GM21381 (cell line): ENCODE measurements around the gene KREMEN2.
A peak's percentile ranks its signal among the peaks of the same experiment; 100 is the strongest.

Experiments used
- ATAC-seq: cut with Tn5 transposase; IDR thresholded peaks from one replicate; pipeline ENCODE4 v1.9.1; 2021; ENCODE audit warnings: mild to moderate bottlenecking, moderate library complexity; ENCODE audit not compliant: unreplicated experiment

Gene KREMEN2

GRCh38 chr16:3000540-3000939 lies 36.5 kb downstream of the KREMEN2 start:
- ATAC-seq: no peak

GRCh38 chr16:3001316-3001715 lies 37.2 kb downstream of the KREMEN2 start:
- no peak for ATAC-seq

DNA sequence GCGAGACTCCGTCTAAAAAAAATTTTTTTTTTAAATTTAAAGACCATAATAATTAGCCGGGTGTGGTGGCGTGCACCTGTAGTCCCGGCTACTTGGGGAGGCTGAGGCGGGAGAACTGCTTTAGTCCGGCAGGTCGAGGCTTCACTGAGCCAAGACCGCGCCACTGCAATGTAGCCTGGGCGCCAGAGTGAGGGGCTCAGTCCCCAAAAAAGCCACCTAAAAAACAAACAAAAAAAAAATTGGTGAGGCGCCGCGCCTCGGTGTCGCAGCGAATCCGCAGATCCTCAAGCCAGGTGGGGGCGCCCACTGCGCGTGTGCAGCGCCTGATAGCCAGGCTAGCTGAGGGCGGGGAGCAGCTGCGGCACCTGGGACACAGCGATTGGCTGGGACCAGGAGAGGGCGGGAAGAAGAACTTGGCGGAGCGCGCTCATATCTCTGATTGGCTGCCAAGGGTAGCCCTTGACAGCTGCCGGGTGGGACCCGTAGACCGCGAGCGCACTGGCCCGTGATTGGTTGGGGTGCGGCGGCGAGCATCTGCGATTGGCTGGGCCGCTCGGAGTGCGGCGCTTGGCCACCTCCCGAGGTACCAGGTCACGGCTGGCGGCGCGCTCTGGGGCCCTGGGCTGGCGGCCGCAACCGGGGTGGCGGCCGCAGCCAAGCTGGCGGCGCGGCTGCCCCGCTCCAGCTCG lies 39.7 kb downstream of the KREMEN2 start:
- ATAC-seq: peak; percentile 88

DNA sequence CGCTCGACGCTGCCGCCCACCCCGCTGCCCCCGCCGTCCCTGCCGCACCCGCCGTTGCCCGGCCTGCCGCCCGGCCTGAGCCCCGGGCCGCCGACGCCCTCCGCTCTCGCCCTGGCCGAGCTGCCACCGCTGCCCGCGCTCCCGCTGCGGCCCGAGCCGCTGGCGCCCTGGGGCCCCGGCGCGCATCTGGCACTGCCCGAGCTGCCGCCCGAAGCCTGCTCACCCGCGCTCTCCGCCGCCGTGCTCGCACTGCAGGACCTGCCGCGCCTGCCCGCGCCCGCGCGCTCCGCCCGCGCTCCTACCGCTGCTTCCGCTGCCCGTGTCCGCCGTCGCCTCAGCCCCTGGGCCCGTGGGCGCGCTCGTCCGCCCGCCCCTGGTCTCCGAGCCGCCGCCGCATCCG lies 40.2 kb downstream of the KREMEN2 start:
- ATAC-seq: no peak

- no peak for ATAC-seq
Measured at GRCh38 chr16:3004781-3005284, 40.8 kb downstream of the KREMEN2 start.

GRCh38 chr16:3007059-3007956 lies 43.2 kb downstream of the KREMEN2 start:
- ATAC-seq: no peak

- ATAC-seq: no peak
Measured at GRCh38 chr16:3007957-3008689, 44.0 kb downstream of the KREMEN2 start.

DNA sequence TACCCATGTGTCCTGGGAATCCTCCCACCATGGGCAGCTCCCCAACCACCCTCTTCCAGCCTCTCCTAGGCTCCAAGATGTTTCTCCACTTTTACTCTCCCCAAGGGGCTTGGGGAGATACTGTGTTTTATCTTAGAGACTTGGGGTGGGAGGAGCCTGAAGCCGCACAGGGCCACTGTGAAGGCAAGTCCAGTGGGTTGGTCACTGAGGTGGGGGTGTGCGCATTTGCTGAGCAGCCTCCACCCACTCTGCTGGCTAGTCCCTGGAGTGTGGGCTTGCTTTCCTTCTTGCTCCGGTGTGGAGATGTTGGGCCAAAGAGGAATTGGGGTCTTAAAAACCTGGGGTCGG lies 44.6 kb downstream of the KREMEN2 start:
- no peak for ATAC-seq

GRCh38 chr16:3009568-3010390 lies 45.7 kb downstream of the KREMEN2 start:
- no peak for ATAC-seq

DNA sequence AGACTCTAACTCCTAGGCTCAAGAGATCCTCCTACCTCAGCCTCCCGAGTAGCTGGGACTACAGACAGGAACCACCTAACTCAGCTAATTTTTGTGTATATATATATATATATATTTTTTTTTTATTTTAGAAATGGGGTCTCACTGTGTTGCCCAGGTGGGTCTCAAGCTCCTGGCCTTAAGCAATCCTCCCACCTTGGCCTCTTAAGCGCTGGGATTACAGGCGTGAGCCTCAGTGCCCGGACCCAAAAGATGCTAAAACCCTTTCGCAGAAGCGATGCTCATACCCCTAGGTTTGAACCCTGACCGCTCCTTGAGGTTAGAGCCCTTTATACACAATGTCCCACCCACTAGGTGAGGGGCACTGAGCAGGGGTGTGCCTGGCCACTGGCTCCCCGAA lies 46.4 kb downstream of the KREMEN2 start:
- no peak for ATAC-seq

GRCh38 chr16:3012246-3012645 lies 48.2 kb downstream of the KREMEN2 start:
- no peak for ATAC-seq

DNA sequence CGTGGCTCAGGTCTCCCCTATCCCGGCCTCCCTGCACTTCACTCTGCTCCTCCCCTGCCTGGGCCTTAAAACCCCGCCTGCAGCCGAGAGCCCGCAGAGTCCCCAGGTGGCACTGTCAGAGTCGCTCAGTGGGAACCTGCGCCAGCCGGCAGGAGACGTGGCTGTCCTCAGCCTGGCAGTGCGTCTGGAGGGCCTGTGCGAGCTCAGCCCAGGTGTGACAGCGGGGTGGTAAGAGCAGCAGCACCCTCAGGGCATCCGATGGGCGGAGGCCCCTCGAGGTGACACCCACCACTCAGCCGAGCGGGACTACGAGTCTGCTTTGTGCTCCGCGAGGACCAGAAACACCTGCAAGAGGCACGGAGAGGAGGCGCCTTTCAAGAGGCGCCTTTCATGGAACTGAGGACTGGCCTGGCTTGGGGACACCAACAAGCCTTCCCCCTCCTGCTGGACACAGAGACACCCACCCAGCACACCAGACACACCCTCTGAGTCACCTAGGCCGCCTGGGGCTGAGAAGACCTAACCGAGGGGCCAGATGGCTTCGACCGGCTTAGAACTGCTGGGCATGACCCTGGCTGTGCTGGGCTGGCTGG lies 48.8 kb downstream of the KREMEN2 start, which contains the start of gene CLDN9:
TSS of gene CLDN9 (plus strand) at position 96 of the 593 bp plus-strand sequence. CDS start at position 536, 440 bp downstream.
- no peak for ATAC-seq

DNA sequence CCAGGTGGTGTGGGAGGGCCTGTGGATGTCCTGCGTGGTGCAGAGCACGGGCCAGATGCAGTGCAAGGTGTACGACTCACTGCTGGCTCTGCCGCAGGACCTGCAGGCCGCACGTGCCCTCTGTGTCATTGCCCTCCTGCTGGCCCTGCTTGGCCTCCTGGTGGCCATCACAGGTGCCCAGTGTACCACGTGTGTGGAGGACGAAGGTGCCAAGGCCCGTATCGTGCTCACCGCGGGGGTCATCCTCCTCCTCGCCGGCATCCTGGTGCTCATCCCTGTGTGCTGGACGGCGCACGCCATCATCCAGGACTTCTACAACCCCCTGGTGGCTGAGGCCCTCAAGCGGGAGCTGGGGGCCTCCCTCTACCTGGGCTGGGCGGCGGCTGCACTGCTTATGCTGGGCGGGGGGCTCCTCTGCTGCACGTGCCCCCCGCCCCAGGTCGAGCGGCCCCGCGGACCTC lies 49.4 kb downstream of the KREMEN2 start:
- ATAC-seq: no peak

DNA sequence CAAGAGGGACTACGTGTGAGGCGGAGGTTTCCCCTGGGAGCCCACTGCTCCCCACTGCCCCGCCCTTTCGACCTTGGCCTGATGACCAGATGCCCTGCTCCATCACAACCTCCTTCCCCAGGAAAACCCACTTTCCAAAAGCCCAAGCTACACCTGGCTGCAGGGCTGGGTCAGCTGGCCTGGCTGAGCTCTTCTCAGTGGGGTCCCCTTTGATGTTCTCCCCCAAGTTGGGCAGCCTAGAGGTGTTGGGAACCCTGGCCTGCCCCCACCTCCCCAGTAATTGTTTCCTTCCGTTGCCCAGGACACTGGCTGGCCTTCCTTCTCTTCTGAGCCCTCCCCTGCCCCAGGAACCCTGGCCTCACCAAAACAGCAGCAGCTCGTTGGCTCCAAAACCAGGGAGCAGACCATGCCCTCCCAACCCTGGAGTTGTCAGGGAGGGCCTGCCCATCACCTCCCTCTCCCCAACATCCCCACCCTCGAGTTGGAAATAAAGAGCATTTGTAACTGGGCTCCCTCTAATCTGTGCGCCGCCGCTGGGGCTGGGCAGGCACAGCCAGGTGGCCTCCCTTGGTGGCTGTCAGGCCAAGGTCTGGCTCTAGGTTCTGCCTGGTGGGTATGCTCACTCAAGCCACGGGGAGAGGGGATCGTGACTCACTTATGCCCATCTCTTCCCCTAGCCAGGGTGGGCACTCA lies 50.1 kb downstream of the KREMEN2 start:
- ATAC-seq: no peak

DNA sequence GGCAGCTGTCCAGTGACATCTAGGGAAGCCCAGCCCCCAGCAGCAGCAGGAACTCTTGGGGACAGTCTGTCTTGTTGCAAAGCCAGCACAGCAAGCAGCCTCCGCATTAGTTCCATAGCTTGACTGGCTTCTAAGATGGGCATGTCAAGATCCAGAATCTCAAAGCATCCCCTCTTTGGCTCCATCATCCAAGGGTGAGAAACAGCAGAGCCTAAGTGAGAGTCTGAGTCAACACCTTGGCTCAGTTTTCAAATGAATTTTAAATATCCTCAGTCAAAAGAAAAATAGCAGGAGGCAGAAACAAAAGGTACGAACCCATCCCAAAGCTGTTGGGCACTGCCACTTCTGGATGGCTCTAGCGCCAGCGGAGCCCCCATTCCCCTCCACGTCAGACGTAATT lies 50.9 kb downstream of the KREMEN2 start:
- ATAC-seq: no peak

GRCh38 chr16:3015865-3016521 lies 51.9 kb downstream of the KREMEN2 start:
- no peak for ATAC-seq

GRCh38 chr16:3017344-3017743 lies 53.3 kb downstream of the KREMEN2 start:
- no peak for ATAC-seq
